GM19240 (cell line): Measurements from ENCODE around the gene STK40.

ENCODE experiments used
- DNase-seq: peaks from one replicate; pipeline ENCODE4 v3.0.0; 2011; ENCODE audit warnings: low spot score; ENCODE audit not compliant: insufficient read length

STK40 gene

DNA sequence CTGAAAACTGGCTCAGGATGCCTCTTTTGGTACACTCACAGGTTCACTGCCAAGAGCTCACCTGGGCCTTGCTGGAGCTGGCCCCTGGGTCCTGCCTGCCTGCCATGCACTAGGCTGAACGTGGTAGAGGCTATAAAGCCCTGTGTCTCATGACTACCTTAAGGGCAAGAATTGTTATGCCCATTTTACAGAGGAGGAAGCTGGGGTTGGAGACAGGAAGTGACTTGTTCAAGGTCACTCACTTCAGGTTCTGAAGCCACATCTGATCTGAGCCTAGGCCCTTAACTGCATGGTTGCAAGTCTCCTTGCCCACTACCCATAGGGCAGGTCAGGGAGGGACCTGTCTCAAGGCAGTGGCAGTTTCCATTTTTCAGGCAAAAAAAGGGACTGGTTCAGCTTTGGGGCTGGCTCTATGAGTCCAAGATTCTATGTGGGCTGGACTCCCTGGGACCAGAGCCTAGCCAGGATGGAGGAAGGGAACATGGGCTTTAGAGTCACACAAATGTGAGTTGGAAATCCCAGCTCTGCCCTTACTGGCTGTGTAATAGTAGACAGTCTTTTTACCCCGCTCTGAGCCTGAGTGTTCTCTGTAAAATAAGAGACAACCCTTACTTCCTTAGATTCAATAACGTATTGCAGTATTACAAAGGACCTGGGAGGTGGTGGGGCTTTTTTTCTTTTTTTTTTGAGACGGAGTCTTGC lies 7.8 kb downstream of the STK40 start:
- DNase-seq, result no peak

DNA sequence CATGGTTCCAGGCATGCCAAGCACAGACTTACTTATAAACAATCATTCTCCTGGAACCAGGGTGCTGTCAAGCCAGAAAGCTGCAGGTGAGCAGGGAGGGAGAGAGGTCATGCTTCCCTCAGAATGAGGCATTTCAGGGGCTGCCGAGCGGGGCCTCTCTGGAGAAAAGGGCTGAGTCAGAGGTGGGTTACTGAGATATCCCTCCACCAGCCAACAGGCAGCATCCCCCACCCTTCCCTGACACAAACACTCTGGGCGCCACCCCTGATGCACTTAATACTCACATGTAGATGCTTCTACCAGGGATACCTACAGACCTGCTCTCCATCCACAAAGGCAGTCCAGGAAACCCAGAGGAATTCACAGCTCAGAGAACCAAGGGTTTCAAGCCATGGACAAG lies 13.1 kb downstream of the STK40 start:
- DNase-seq, result no peak

DNA sequence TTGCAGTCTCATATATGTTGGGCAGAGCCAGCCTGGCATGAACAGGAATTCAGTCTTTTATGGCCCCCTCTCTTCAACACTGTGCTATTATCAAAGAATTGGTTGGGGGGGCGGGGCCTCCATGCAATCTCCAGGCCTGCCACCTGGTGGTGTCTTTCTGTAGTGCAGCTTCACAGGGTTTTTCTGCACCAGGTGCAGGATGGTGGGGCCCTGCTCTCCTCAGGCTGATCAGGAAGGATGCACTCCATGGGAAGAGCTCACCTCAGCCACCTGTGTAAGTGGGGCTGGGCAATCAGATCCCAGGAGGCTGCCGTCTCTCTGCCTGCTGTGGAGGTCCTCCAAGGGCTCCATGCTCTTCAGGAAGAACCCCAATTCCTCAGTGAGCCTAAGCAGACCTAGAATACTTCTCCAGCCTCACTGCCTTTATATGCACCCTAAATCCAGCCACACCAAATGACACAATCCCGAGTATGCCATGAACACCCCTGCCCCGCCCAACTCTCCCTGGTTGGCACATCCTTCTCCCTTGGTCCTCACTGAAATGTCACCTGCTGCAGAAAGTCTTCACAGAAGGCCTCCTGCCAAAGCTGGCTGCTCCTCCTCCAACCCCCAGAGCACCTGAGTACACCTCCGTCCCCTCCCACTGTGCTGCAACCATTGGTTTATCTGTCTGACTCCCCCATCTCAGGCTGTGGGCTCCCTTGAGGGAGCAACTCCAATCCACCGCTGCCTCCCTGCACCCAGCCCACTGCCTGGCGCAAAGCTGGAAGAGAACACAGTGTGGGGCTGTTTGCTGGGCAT lies 16.5 kb downstream of the STK40 start:
- DNase-seq, result peak; percentile 79

DNA sequence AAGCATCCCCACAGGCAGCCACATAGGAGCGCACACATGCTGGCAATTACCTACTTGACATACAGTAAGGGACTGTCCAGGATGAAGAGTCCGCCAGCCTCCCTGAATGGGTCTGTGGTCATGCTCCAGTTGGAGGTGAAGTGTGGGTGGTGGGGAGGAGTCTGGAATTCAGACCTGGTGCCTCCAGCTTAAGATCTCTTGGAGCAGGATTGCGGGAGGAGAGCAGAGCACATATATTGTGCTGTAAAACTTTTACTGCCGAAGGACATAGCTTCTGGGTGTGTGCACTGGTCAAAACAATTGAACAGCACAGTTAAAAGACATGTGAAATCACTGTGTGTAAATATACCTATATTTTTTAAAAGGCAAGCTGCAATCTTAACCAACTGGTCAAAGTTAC lies 17.9 kb downstream of the STK40 start:
- DNase-seq, result no peak

DNA sequence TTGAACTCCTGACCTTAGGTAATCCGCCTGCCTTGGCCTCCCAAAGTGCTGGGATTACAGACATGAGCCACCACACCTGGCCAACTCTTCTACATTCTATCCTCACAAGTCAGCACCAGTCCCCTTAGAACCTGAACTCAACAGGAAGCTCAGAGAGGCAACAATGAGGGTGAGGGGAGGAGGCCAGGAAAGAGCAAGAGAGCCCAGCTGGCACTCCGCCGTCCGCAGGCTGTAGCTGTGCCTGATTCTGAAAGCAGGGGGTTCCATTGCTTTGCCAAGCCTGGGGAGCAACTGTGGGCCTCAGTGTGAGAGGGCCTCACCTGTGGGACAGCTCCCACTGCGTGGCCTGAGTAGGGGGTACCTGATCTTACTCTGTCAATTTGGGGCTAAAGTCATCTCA lies 18.7 kb downstream of the STK40 start:
- DNase-seq, result no peak

DNA sequence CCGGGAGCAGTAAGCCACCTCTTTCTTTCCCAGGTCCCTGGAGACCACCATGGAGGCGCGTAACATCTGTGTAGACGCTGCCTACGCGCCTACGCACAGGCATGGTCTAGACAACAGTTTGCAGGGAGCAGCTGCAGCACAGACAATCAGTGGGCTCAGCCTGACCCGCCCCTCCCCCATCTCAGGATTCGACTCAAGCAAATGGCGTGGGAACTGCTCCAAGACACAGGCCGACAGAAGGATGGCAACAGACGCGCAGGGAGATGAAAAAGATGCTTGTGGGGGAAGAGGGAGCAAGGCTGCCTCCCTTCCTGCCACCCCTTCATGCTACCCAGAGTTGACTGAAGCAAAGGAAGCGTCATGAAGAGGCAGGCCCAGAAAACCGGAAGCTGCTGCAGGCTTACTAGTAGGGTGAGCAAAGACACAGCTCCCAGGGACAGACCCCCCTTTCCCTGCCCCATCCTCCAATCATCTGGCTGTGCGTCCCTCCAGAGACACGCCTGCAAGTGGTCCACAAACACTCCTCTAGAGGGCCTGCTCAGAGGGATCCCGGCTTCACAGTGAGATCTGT lies 19.5 kb downstream of the STK40 start:
- DNase-seq, result no peak

DNA sequence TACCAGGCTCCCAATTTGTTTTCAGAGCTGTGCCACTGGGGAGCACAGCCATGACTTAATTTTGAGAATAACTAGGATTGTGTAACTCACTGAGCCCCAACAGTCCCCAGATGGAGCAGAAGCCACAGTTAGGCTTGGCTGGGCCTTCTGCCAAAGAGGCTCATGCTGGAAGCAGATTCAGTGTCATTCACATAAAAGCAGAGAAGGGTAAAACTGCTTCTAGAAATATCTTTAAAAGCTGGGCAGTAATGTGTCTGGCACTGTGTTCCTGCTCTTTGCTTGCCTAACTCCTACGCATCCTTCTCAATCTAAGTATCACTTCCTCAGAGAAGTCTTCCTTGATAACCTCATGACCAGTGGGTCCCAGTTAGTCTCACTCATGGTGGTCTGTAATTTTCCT lies 20.3 kb downstream of the STK40 start:
- no peak for DNase-seq

DNA sequence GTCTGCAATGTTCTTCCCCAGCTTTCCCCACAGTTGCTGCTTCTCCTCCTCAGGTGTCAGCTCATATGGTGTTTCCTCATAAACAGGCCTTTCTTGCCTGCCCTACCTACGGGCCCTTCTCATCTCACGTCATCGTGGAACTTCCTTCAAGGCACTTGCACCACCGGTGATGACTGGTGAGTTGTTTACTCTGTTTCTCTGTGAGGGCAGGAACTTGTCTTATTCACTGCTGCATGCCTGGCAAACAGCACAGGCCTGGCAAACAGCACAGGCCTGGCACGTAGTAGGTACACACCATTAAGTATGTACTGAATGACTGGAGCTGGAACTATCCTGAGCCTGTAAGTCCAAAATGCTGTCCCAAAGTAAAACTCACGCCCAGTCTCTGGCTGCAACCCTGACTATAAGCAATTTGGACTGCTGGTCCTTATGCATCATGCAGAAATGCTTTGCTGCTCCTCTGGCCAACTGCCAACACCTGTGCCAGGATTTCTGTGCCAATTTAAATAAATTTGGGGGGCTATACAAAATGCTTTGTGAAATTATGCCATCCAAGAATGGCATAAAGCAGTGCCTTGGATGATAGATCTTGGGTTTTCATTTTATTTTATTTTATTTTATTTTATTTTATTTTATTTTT lies 25.7 kb downstream of the STK40 start:
- DNase-seq, result no peak

DNA sequence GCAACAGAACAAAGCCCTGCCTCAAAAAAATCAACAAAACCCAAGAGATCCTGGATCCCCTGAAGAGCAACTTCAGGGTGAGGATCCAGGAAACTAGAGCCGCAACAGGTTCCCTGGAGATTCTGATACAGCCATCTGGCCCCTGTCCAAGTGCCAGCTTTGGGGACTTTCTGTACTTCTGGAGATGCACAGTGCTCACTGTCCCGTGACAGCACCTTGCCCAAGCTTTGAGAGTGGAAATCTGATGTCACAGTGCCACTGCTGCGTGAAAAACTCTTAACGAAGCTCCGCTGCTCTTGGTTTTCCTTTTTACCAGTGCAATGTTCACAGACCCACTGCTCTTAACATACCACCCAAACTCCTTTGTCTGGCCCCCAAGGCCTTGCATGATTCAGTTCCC lies 26.3 kb downstream of the STK40 start:
- DNase-seq, result no peak

DNA sequence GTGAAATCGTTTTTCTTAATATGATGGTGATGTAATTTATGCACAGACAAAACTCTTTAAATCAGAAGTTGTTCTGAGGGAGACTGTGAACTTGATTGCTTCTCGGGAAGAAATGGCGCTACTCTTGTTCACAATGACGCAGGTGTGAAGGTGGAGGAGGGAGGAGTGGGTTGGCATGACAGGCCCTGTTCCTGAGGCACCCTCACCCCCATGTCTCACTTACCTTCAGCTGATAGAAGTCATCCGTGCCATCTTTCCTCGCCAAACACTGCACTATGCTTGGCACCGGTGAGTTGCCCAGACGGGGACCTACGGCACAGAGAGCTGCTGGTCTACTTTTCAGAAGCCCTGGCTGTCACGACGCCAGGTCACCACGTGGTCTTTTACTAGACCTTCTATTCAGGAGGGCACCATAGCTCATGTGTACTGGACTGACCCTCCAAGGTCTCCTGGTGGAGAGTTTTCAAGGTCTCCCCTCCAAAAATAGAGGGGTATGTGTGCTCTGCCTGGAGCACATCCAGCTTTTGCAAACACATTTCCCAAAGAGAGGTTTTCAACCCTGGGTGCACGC lies 27.1 kb downstream of the STK40 start:
- no peak for DNase-seq

DNA sequence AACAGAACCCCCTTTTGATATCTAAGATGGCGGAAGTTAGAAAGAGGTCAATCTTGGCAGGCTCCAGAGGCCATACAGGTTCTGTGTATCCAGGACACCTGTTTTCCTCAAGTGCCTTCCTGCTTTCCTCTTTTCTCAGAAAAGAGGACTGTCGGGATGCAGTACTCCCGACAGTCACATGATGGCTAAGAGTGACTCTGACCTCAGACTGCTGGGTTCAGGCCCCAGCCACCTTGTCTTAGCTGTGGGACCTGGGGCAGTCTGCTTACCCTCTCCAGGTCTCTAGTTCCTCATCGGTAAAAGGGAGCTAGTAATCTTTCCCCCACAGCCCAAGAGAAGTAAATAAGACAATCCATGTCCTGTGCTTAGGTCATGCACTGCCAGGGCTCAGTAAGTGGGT lies 29.9 kb downstream of the STK40 start:
- DNase-seq, result no peak

DNA sequence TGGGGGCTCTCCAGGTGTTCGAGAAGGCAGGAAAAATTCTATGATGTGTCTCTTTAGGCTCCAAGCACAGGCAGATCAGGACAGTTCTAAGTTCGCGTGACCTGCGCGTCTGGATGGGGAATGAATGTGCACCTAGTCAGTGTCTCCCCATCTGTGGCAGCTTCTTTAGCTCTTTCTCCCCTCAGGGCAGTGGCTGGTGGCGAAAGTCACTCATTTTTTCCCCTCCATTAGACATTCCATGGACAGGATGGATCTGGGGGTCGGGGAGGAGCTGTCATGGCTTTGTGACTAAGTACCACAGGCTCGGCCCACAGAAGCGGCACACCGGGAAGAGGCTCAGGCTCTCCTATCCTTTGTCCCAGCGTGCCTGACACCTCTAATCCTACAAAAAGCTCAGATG lies 31.2 kb downstream of the STK40 start:
- DNase-seq, result no peak

DNA sequence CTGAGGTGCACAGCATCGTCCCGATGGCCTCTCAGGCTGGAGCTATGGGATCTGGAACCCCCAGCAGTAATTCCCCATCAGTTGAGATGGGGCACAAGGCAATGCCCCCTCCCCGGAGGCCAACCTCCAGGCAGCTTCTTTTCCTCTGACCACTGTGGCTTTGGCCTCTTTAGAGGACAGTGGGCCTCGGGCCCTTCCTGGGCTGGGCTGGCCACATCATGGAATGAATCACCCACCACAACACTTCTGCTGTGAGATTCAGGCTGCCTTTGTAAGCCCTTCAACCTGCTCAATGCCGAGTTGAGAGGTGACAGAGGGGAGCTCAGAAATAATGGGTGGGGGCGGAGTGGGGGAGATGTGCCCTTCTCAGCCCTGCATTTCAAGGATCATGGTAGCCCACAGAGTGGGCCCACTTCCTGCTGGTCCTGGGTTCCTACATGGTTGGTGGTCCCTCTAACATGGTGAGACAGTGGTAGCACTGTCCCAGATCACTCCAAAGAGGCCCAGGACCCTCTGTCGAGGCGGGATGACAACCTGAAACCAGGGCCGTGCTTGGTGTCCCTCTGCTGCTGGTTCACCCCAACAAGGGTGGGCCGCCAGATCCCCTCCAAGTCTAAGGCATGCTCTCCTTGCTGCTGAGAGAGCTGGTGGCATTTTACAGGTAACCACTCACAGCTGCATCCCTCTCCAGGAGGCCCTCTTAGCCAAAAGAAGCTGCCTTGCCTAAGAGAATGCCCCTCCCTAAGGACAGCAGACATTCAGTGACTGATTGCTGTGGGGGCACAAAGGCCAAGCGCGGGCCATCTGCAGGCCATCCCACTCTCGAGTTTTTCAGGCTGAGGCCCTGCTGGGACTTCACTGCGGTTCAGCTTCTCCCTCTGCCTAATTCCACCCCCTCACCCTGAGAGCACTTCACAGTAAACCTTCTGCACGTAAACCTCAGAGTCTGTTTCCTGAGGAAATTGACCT lies 32.5 kb downstream of the STK40 start:
- no peak for DNase-seq

DNA sequence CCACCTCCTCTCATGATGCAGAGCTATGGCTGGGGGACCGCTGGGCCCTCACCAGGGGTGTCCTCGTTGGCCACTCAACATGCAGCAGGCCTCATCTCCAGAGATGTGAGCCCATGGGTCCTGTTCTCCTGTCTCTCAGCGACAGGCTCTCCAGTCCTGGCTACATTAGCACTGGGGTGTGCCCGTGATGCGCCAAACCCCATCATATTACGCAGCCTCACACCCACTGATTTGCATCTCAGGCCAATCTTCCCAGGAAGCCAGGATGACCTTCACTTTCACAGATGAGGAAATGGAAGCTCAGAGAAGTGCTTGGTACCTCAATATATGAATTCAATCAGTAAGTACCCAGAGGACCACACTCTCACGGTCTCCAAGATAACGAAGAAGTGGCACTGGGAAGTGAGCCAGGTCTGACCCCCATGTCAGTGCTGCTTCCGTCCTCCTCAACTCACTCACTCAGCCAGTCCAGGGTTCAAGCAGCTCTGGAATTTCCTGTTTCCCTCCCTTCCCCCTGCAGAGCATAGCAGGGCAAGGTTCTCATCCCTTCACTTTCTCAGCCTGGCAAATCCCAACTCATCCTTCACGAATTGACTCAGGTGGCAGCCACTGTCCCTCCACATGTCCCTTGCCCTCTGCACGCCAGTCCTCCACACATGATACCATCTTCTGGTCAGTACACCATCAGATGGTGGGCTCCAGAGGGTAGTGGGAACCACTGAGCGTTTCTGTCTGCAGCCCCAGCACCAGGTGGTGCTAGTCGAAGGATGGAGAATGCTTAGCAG lies 33.4 kb downstream of the STK40 start:
- no peak for DNase-seq

DNA sequence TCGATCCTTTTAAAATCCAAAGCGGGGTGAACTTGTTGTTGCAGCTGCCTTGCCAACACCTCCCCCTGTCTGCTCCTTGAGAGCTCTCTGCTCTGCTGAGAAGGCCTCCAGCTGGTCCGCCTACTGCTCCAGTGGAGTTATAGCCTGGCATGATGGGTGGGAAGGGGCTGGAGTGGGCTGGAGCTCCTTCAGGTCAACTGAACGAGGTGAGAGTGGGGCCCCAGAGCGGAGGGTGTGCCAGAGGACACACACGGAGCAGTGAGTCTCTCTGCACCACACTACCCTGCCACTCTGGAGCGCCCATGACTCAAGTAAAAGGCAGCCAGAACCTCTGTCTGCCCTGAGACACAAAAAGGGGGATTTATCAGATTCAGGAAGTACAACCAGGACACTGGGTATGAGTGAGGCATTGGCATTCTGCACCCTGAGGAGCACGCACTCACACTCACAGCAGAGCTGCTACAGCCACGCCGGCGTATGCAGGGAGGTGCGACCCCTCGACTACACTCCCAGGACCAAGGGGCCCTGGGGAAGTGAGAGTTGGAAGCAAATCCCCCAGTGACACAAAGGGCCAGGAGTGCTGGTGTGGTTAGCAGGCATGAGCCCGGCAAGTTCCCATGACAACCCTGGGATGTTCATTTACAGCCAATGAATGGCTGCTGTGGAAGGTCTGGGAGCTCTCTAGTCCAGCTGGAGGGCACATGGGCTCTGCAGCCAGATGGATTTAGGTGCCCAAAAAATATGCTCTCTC lies 34.3 kb downstream of the STK40 start:
- no peak for DNase-seq

DNA sequence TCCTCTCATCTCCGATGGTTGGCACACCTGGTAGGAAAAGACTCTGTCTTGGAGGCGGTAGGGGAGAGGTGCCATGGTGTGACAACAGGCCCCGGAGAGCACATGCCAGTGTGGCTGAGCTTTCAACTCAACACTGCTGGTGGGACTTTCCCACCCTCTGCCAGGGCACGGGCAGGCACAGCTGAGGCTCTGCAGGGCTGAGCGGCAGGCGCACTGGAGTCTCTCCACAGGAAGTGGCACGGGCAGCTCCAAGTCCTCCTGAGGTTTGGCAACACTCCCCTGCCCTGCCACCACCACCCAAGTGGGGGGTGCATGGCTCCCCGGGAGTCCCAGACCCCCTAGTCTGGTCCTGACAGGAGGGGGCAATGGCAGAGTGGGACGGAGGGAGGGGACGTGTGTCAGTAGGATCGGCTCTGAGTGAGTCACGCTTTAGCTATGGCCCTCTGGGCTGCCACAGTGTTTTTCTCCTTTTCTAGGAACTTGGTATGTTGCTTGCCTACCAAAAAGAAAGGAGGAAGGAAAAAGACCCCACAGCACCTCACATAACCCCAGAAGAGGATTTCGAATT lies 35.0 kb downstream of the STK40 start:
- no peak for DNase-seq

DNA sequence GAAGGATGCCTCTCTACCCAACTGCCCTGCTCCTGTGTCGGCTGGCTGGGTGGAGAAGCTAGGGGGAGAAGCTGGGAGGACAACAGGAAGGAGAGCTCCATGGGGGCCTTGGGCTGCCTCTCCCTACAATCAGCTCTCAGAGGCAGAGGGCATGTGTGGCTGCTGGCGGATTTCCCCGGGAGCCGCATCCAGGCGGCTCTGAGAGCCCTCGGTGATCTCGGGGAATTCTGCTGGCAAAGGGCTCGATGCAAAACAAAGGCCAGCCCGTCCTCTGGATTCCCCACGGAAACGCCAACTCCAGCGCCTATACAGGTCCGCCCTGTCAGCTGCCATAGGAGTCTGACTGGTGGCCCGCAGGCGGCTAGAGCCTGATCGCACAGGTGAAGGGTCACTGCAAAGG lies 35.9 kb downstream of the STK40 start:
- DNase-seq, result no peak

DNA sequence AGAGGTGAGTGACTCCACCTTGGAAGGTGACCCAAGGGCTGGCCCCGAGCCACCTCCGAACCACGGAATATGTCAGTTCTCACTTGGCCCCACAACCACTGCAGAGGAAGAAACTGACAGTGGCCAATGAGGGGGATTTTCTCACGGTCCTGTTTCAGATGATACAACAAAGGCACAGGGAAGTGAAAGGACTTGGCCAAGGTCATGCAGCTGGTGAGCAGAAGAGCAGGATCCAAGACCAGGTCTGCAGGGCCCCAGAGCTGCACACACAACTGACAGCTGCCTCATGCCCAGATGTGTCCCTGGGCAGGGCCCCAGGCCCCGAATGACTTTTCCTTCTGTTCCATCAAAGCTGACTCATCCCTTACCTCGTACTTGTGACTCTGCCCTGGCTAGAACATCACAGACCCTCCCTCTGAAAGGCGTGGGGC lies 36.5 kb downstream of the STK40 start:
- peak; percentile 80 for DNase-seq
